Measurements from ENCODE around the gene TYW3. TPM values are rescaled to one million over a fixed set of nuclear protein-coding genes. Genes with fewer than 3 reads are reported as not detected.

Gene TYW3
- total and polyA plus RNA-seq, 4 donors = 16.3 to 26.4 (median 18.8) TPM

- ATAC-seq (ENCODE audit: low FRiP score) (no peak), DNase-seq (no peak)
- no peaks in the 10 kb centered on the region for H3K9me3 ChIP-seq (ENCODE audit: control insufficient read depth, low read length)
- H3K4me1 ChIP-seq (ENCODE audit: control insufficient read depth in 1 of 2, insufficient read depth in 2 of 2, low read length in 2 of 2) = no peaks in the 10 kb centered on the region
- H3K27ac ChIP-seq (ENCODE audit: low read depth in 1 of 2, low read length in 2 of 2) = no peak overlapping the region
- H3K4me3 ChIP-seq (ENCODE audit: low read length in 2 of 2) = no peak overlapping the region
- intact Hi-C loops (cut with DNase I) = loop anchor here in 1 of 2 donors (5.0 kb wide), 1 partner anchor 440 kb away; no protein-coding TSS in a partner anchor
- peaks cover 1 to 2% of the 10 kb centered on the region in 2 donors for H3K36me3 ChIP-seq (ENCODE audit: control insufficient read depth in 1 of 2, insufficient read depth in 2 of 2, low read length in 1 of 2)
- no peaks in the 10 kb centered on the region for H3K27me3 ChIP-seq (ENCODE audit: control insufficient read depth in 1 of 2, insufficient read depth in 2 of 2, low read length in 1 of 2)
- WGBS, 2 donors = 35 to 38% methylated on average over 3 of the region's 3 CpGs
Observed at GRCh38 chr1:74767490-74767889, 34.5 kb downstream of the TYW3 start.

- no peaks in the 10 kb centered on the region for H3K27me3 ChIP-seq (ENCODE audit: control insufficient read depth in 1 of 2, insufficient read depth in 2 of 2, low read length in 1 of 2)
- intact Hi-C loops (cut with DNase I) = loop anchor here in 1 of 2 donors (5.0 kb wide), 1 partner anchor 430 kb away; no protein-coding TSS in a partner anchor
- H3K27ac ChIP-seq (ENCODE audit: low read depth in 1 of 2, low read length in 2 of 2) = no peak overlapping the region
- no peak overlapping the region for H3K4me3 ChIP-seq (ENCODE audit: low read length in 2 of 2)
- no peaks in the 10 kb centered on the region for H3K9me3 ChIP-seq (ENCODE audit: control insufficient read depth, low read length)
- DNase-seq (no peak), ATAC-seq (ENCODE audit: low FRiP score) (no peak)
- no peaks in the 10 kb centered on the region for H3K4me1 ChIP-seq (ENCODE audit: control insufficient read depth in 1 of 2, insufficient read depth in 2 of 2, low read length in 2 of 2)
- no peaks in the 10 kb centered on the region for H3K36me3 ChIP-seq (ENCODE audit: control insufficient read depth in 1 of 2, insufficient read depth in 2 of 2, low read length in 1 of 2)
- WGBS, 2 donors = 23 to 24% methylated on average over 7 of the region's 7 CpGs
Observed at GRCh38 chr1:74771913-74772515, 39.1 kb downstream of the TYW3 start.

- no peak for DNase-seq
- ATAC-seq (ENCODE audit: low FRiP score) = no peak
- Histone ChIP-seq H3K9me3 (ENCODE audit: control insufficient read depth, low read length) (no peaks in the 10 kb centered on the region), H3K36me3 (ENCODE audit: control insufficient read depth in 1 of 2, insufficient read depth in 2 of 2, low read length in 1 of 2) (no peaks in the 10 kb centered on the region), H3K4me1 (ENCODE audit: control insufficient read depth in 1 of 2, insufficient read depth in 2 of 2, low read length in 2 of 2) (no peaks in the 10 kb centered on the region), H3K4me3 (ENCODE audit: low read length in 2 of 2) (no peak overlapping the region), H3K27me3 (ENCODE audit: control insufficient read depth in 1 of 2, insufficient read depth in 2 of 2, low read length in 1 of 2) (no peaks in the 10 kb centered on the region), H3K27ac (ENCODE audit: low read depth in 1 of 2, low read length in 2 of 2) (no peak overlapping the region)
- intact Hi-C loops (cut with DNase I) = loop anchor here in 1 of 2 donors (5.0 kb wide), 1 partner anchor 429 kb away; no protein-coding TSS in a partner anchor
- 43 to 50% methylated on average over 1 of the region's 1 CpG for WGBS, 2 donors
Observed at GRCh38 chr1:74772945-74773344, 40.0 kb downstream of the TYW3 start.

- Histone ChIP-seq H3K4me1 (ENCODE audit: control insufficient read depth in 1 of 2, insufficient read depth in 2 of 2, low read length in 2 of 2) (no peaks in the 10 kb centered on the region), H3K27me3 (ENCODE audit: control insufficient read depth in 1 of 2, insufficient read depth in 2 of 2, low read length in 1 of 2) (no peaks in the 10 kb centered on the region), H3K9me3 (ENCODE audit: control insufficient read depth, low read length) (no peaks in the 10 kb centered on the region), H3K27ac (ENCODE audit: low read depth in 1 of 2, low read length in 2 of 2) (no peak overlapping the region), H3K4me3 (ENCODE audit: low read length in 2 of 2) (no peak overlapping the region), H3K36me3 (ENCODE audit: control insufficient read depth in 1 of 2, insufficient read depth in 2 of 2, low read length in 1 of 2) (no peaks in the 10 kb centered on the region)
- intact Hi-C loops (cut with DNase I) = loop anchor here in 1 of 2 donors (5.0 kb wide), 1 partner anchor 429 kb away; no protein-coding TSS in a partner anchor
- DNase-seq (no peak), ATAC-seq (ENCODE audit: low FRiP score) (no peak)
- 24 to 34% methylated on average over 2 of the region's 2 CpGs for WGBS, 2 donors
Observed at GRCh38 chr1:74773582-74773981, 40.6 kb downstream of the TYW3 start.

- 87 to 94% methylated on average over 2 of the region's 2 CpGs for WGBS, 2 donors
- H3K36me3 ChIP-seq (ENCODE audit: control insufficient read depth in 1 of 2, insufficient read depth in 2 of 2, low read length in 1 of 2) = no peaks in the 10 kb centered on the region
- intact Hi-C loops (cut with DNase I) = no loop called here
- DNase-seq = no peak
- H3K27ac ChIP-seq (ENCODE audit: low read depth in 1 of 2, low read length in 2 of 2) = no peak overlapping the region
- ATAC-seq (ENCODE audit: low FRiP score) = no peak
- no peaks in the 10 kb centered on the region for H3K27me3 ChIP-seq (ENCODE audit: control insufficient read depth in 1 of 2, insufficient read depth in 2 of 2, low read length in 1 of 2)
- H3K4me3 ChIP-seq (ENCODE audit: low read length in 2 of 2) = no peak overlapping the region
- H3K4me1 ChIP-seq (ENCODE audit: control insufficient read depth in 1 of 2, insufficient read depth in 2 of 2, low read length in 2 of 2) = no peaks in the 10 kb centered on the region
- H3K9me3 ChIP-seq (ENCODE audit: control insufficient read depth, low read length) = no peaks in the 10 kb centered on the region
Observed at GRCh38 chr1:74775735-74776134, 42.8 kb downstream of the TYW3 start.

GRCh38 chr1:74777525-74777924 is 44.6 kb downstream of the TYW3 start:
- Histone ChIP-seq H3K9me3 (ENCODE audit: control insufficient read depth, low read length) (no peaks in the 10 kb centered on the region), H3K4me3 (ENCODE audit: low read length in 2 of 2) (no peak overlapping the region), H3K27ac (ENCODE audit: low read depth in 1 of 2, low read length in 2 of 2) (no peak overlapping the region), H3K27me3 (ENCODE audit: control insufficient read depth in 1 of 2, insufficient read depth in 2 of 2, low read length in 1 of 2) (peaks cover 0 to 1% of the 10 kb centered on the region in 2 donors), H3K36me3 (ENCODE audit: control insufficient read depth in 1 of 2, insufficient read depth in 2 of 2, low read length in 1 of 2) (no peaks in the 10 kb centered on the region), H3K4me1 (ENCODE audit: control insufficient read depth in 1 of 2, insufficient read depth in 2 of 2, low read length in 2 of 2) (no peaks in the 10 kb centered on the region)
- WGBS, 2 donors = 79 to 82% methylated on average over 1 of the region's 1 CpG
- DNase-seq (no peak), ATAC-seq (ENCODE audit: low FRiP score) (no peak)
- intact Hi-C loops (cut with DNase I) = no loop called here

GRCh38 chr1:74779750-74780149 is 46.8 kb downstream of the TYW3 start:
- Histone ChIP-seq H3K9me3 (ENCODE audit: control insufficient read depth, low read length) (no peaks in the 10 kb centered on the region), H3K36me3 (ENCODE audit: control insufficient read depth in 1 of 2, insufficient read depth in 2 of 2, low read length in 1 of 2) (no peaks in the 10 kb centered on the region), H3K4me3 (ENCODE audit: low read length in 2 of 2) (no peak overlapping the region), H3K4me1 (ENCODE audit: control insufficient read depth in 1 of 2, insufficient read depth in 2 of 2, low read length in 2 of 2) (no peaks in the 10 kb centered on the region), H3K27me3 (ENCODE audit: control insufficient read depth in 1 of 2, insufficient read depth in 2 of 2, low read length in 1 of 2) (peaks cover 0 to 1% of the 10 kb centered on the region in 2 donors), H3K27ac (ENCODE audit: low read depth in 1 of 2, low read length in 2 of 2) (no peak overlapping the region)
- no peak for ATAC-seq (ENCODE audit: low FRiP score)
- no peak for DNase-seq
- intact Hi-C loops (cut with DNase I) = no loop called here

GRCh38 chr1:74780594-74780993 is 47.6 kb downstream of the TYW3 start:
- Histone ChIP-seq H3K27me3 (ENCODE audit: control insufficient read depth in 1 of 2, insufficient read depth in 2 of 2, low read length in 1 of 2) (peaks cover 0 to 1% of the 10 kb centered on the region in 2 donors), H3K36me3 (ENCODE audit: control insufficient read depth in 1 of 2, insufficient read depth in 2 of 2, low read length in 1 of 2) (no peaks in the 10 kb centered on the region), H3K27ac (ENCODE audit: low read depth in 1 of 2, low read length in 2 of 2) (no peak overlapping the region), H3K4me3 (ENCODE audit: low read length in 2 of 2) (no peak overlapping the region), H3K4me1 (ENCODE audit: control insufficient read depth in 1 of 2, insufficient read depth in 2 of 2, low read length in 2 of 2) (no peaks in the 10 kb centered on the region), H3K9me3 (ENCODE audit: control insufficient read depth, low read length) (no peaks in the 10 kb centered on the region)
- intact Hi-C loops (cut with DNase I) = no loop called here
- ATAC-seq (ENCODE audit: low FRiP score) (no peak), DNase-seq (no peak)
- 31 to 39% methylated on average over 2 of the region's 2 CpGs for WGBS, 2 donors

- no peak for DNase-seq
- no peak for ATAC-seq (ENCODE audit: low FRiP score)
- no peak overlapping the region for H3K27ac ChIP-seq (ENCODE audit: low read depth in 1 of 2, low read length in 2 of 2)
- peaks cover 0 to 1% of the 10 kb centered on the region in 2 donors for H3K27me3 ChIP-seq (ENCODE audit: control insufficient read depth in 1 of 2, insufficient read depth in 2 of 2, low read length in 1 of 2)
- no peak overlapping the region for H3K4me3 ChIP-seq (ENCODE audit: low read length in 2 of 2)
- H3K36me3 ChIP-seq (ENCODE audit: control insufficient read depth in 1 of 2, insufficient read depth in 2 of 2, low read length in 1 of 2) = no peaks in the 10 kb centered on the region
- no peaks in the 10 kb centered on the region for H3K4me1 ChIP-seq (ENCODE audit: control insufficient read depth in 1 of 2, insufficient read depth in 2 of 2, low read length in 2 of 2)
- intact Hi-C loops (cut with DNase I) = no loop called here
- H3K9me3 ChIP-seq (ENCODE audit: control insufficient read depth, low read length) = peaks cover 2% of the 10 kb centered on the region
Observed at GRCh38 chr1:74785944-74786343, 53.0 kb downstream of the TYW3 start.

All from aorta (tissue), 5 donors.